PC-3 (cell line): ENCODE data around the gene NGDN. TPM values are rescaled to one million over a fixed set of nuclear protein-coding genes. Genes with fewer than 3 reads are reported as not detected.

Source experiments
- ATAC-seq: fragments of 200-7000 bp; cut with Tn5 transposase; 2 replicates; pipeline ENCODE4 v1.9.1; 2020; ENCODE audit warnings: mild to moderate bottlenecking, moderate library complexity
- BruUV-seq: library from RNA; stranded (reverse); fragments of 400-500 nt; replicated peaks from 2 replicates; lab custom pipeline; 2021; lab: Mats Ljungman, UMichigan
- CTCF ChIA-PET: fragments of 300-600 bp; sonication (Branson Sonifier 250); formaldehyde crosslinking; loops from one replicate; lab custom pipeline; 2022; ENCODE audit warnings: antibody characterized with exemption; lab: Charles Lee
- POLR2A ChIA-PET: fragments of 300-600 bp; sonication (Branson Sonifier 250); formaldehyde crosslinking; loops from one replicate; lab custom pipeline; 2022; ENCODE audit warnings: antibody characterized with exemption; ENCODE audit not compliant: unreplicated experiment; lab: Charles Lee
- DNase-seq: peaks from one replicate; pipeline ENCODE4 v3.0.0-alpha.2; 2015
- H2AFZ ChIP-seq: fragments of 300-600 bp; sonication (generic); 2 replicates; pipeline ENCODE4 v1.6.0; 2016; ENCODE audit warnings: antibody characterized with exemption, low read length
- H3F3A ChIP-seq: fragments of 300-600 bp; sonication (generic); one replicate; pipeline ENCODE4 v1.6.0; 2017; ENCODE audit warnings: antibody characterized with exemption, low read length, control low read depth, mild to moderate bottlenecking; ENCODE audit not compliant: unreplicated experiment
- H3K27ac ChIP-seq: fragments of 300-600 bp; sonication (generic); 2 replicates; pipeline ENCODE4 v1.5.1; 2016; ENCODE audit warnings: mild to moderate bottlenecking, low read length
- H3K27me3 ChIP-seq: fragments of 300-600 bp; sonication (generic); 2 replicates; pipeline ENCODE4 v1.6.1; 2016; ENCODE audit warnings: low read length, mixed read lengths
- H3K36me3 ChIP-seq: fragments of 300-600 bp; sonication (generic); 2 replicates; pipeline ENCODE4 v1.6.1; 2016; ENCODE audit warnings: low read depth, mixed run types, low read length, mixed read lengths
- H3K4me1 ChIP-seq: fragments of 300-600 bp; sonication (generic); 2 replicates; pipeline ENCODE4 v1.5.1; 2016; ENCODE audit warnings: low read length; ENCODE audit not compliant: insufficient read depth
- H3K4me2 ChIP-seq: fragments of 300-600 bp; sonication (generic); 2 replicates; pipeline ENCODE4 v1.6.0; 2016; ENCODE audit warnings: low read length
- H3K4me3 ChIP-seq: fragments of 300-600 bp; sonication (generic); 2 replicates; pipeline ENCODE4 v1.5.1; 2016; ENCODE audit warnings: mild to moderate bottlenecking, low read length, mixed read lengths
- H3K79me2 ChIP-seq: fragments of 300-600 bp; sonication (generic); 2 replicates; pipeline ENCODE4 v1.6.1; 2017; ENCODE audit warnings: low read length, mixed read lengths
- H3K9ac ChIP-seq: fragments of 300-600 bp; sonication (generic); 2 replicates; pipeline ENCODE4 v1.6.0; 2016; ENCODE audit warnings: mild to moderate bottlenecking, low read length
- H3K9me2 ChIP-seq: fragments of 300-600 bp; sonication (generic); replicated peaks from 2 replicates; pipeline ENCODE4 v1.6.1; 2016; ENCODE audit warnings: mixed run types, low read length, mixed read lengths
- H3K9me3 ChIP-seq: fragments of 300-600 bp; sonication (generic); 2 replicates; pipeline ENCODE4 v1.6.1; 2016; ENCODE audit warnings: low read length, mixed read lengths
- H4K20me1 ChIP-seq: fragments of 300-600 bp; sonication (generic); 2 replicates; pipeline ENCODE4 v1.6.1; 2016; ENCODE audit warnings: low read length, mixed read lengths
- CTCF ChIP-seq: fragments of 300-600 bp; sonication (generic); conservative IDR thresholded peaks from 2 replicates; pipeline ENCODE4 v1.5.1; 2017; ENCODE audit warnings: antibody characterized with exemption, low read depth, mild to moderate bottlenecking, low read length
- EZH2 ChIP-seq: fragments of 300-600 bp; sonication (generic); IDR thresholded peaks from one replicate; pipeline ENCODE4 v1.6.1; 2017; ENCODE audit warnings: antibody characterized with exemption, mild to moderate bottlenecking, low read length; ENCODE audit not compliant: unreplicated experiment
- EZH2phosphoT487 ChIP-seq: fragments of 300-600 bp; sonication (generic); IDR thresholded peaks from 2 replicates; pipeline ENCODE4 v1.6.1; 2018; ENCODE audit warnings: mild to moderate bottlenecking, antibody characterized with exemption, low read length, borderline replicate concordance
- intact Hi-C: fragments of 100-400 bp; cut with micrococcal nuclease; formaldehyde crosslinking; loops from 2 replicates; pipeline ENCODE4 v1.9.0; 2023
- total RNA-seq: library from RNA; depleted of rRNA; stranded (reverse); fragments of >200 nt; gene quantifications from 2 replicates; pipeline ENCODE4 v1.2.3, GENCODE V29; 2014

Gene NGDN
- total RNA-seq, 1 experiment from 2014 or later = 57.6 TPM

GRCh38 chr14:23428686-23429495 lies 40.6 kb upstream of the NGDN start:
- no peaks in the 10 kb centered on the region for H4K20me1 ChIP-seq
- intact Hi-C loops = no loop called here
- no peak overlapping the region for H3K4me2 ChIP-seq
- H3K9me3 ChIP-seq = no peaks in the 10 kb centered on the region
- no peaks in the 10 kb centered on the region for H3F3A ChIP-seq
- ATAC-seq = no peak
- no peaks in the 10 kb centered on the region for H3K9me2 ChIP-seq
- H3K4me1 ChIP-seq = no peaks in the 10 kb centered on the region
- H3K4me3 ChIP-seq = no peak overlapping the region
- no peaks in the 10 kb centered on the region for H3K79me2 ChIP-seq
- ChIA-PET POLR2A (no interaction called here), CTCF (no interaction called here)
- TF ChIP-seq EZH2 (no peak), EZH2phosphoT487 (no peak), CTCF (no peak)
- H3K36me3 ChIP-seq = no peaks in the 10 kb centered on the region
- BruUV-seq = no TSS peak
- no peak overlapping the region for H3K9ac ChIP-seq
- H3K27ac ChIP-seq = no peak overlapping the region
- no peak for DNase-seq
- H3K27me3 ChIP-seq = peaks cover 42% of the 10 kb centered on the region
- H2AFZ ChIP-seq = no peak overlapping the region

GRCh38 chr14:23430016-23430722 lies 39.3 kb upstream of the NGDN start:
- CTCF ChIA-PET = no interaction called here

More at GRCh38 chr14:23430016-23430722, 39.3 kb upstream of the NGDN start:
- no peak overlapping the region for H3K27ac ChIP-seq
- H3K4me3 ChIP-seq = no peak overlapping the region
- no peak overlapping the region for H3K9ac ChIP-seq
- no peak for DNase-seq
- intact Hi-C loops = no loop called here
- H3K9me3 ChIP-seq = no peaks in the 10 kb centered on the region
- no peak for TF ChIP-seq EZH2phosphoT487
- TF ChIP-seq EZH2 = no peak
- TF ChIP-seq CTCF = no peak
- no peak overlapping the region for H2AFZ ChIP-seq
- H4K20me1 ChIP-seq = no peaks in the 10 kb centered on the region
- H3F3A ChIP-seq = no peaks in the 10 kb centered on the region
- POLR2A ChIA-PET = no interaction called here
- H3K79me2 ChIP-seq = no peaks in the 10 kb centered on the region
- no peaks in the 10 kb centered on the region for H3K36me3 ChIP-seq
- H3K4me2 ChIP-seq = no peak overlapping the region
- no peak for ATAC-seq
- no peaks in the 10 kb centered on the region for H3K9me2 ChIP-seq
- no TSS peak for BruUV-seq
- no peaks in the 10 kb centered on the region for H3K4me1 ChIP-seq
- peaks cover 49% of the 10 kb centered on the region for H3K27me3 ChIP-seq
